HepG2 (cell line): ENCODE data around the gene RASL10A.

ENCODE experiments used
- CTCF ChIP-seq: sonication (generic); formaldehyde crosslinking; IDR thresholded peaks from 2 replicates; pipeline ENCODE4 v1.5.0; 2020; ENCODE audit warnings: mild to moderate bottlenecking, missing genetic modification reagents, moderate library complexity
- ESRRA ChIP-seq: sonication (generic); formaldehyde crosslinking; IDR thresholded peaks from 2 replicates; pipeline ENCODE4 v1.5.1; 2020; ENCODE audit warnings: mild to moderate bottlenecking, low read depth, missing genetic modification reagents
- RBFOX2 ChIP-seq: fragments of 200-400 bp; formaldehyde crosslinking; IDR thresholded peaks from 2 replicates; pipeline ENCODE4 v1.6.1; 2017; ENCODE audit warnings: low read depth, mild to moderate bottlenecking, low read length
- ZNF232 ChIP-seq: sonication (generic); formaldehyde crosslinking; IDR thresholded peaks from 2 replicates; pipeline ENCODE4 v1.4.0; 2020; ENCODE audit warnings: missing genetic modification reagents, borderline replicate concordance

GRCh38 chr22:29317827-29318454, 2.4 kb upstream of the RASL10A start:
- TF ChIP-seq CTCF (CRISPR knock-in tag) = no peak
- TF ChIP-seq RBFOX2 = no peak
- TF ChIP-seq ESRRA (CRISPR knock-in tag) = no peak
- no peak for TF ChIP-seq ZNF232
